ENCODE measurements around the gene ALDH1A1. TPM values are rescaled to one million over a fixed set of nuclear protein-coding genes. Genes with fewer than 3 reads are reported as not detected.

Gene ALDH1A1
- total and polyA plus RNA-seq, 2 donors (not counting 3 experiments of a cell fraction or from before 2014, with no cell fraction given): 91.1 to 287 TPM

DNA sequence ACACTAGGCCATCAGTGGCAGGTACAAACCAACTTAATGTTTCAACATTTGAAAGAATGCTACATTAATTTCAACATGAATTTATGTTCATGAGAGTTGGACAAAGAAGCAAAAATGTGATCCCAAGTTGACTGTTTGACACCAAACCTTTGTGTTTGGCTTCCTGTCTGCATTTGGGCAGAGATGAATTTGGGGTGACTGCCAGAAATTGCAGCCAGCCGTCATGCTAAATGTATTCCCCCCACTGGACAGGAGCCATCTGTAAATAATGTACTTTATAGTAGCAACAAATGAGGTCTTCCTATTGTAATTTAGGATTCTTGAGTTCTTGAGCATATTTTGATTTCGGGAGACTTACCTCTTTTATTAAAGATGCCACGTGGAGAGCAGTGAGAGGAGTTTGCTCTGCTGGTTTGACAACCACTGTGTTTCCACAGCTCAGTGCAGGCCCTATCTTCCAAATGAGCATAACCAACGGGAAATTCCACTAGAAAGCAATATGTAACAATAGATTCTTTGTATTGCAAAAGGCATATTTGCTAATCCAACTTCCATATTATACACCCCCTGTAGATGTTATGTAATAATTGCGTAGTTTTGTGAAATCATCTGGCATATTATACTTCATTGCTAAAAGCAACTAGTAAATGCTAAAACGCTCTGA, 27.6 kb downstream of the ALDH1A1 start:
- peak overlapping the region; percentile 57 for H3K27ac ChIP-seq (ENCODE audit: insufficient read depth, low read depth, low read length)
- H3K9me3 ChIP-seq (replicated peaks; ENCODE audit: control insufficient read depth, insufficient read depth, low read length): no peaks in the 10 kb centered on the region
- H3K4me2 ChIP-seq (ENCODE audit: insufficient read depth, low read length): peak overlapping the region; percentile 54
- no TSS peak for BruUV-seq (replicated peaks)
- intact Hi-C loops (cut with micrococcal nuclease): loop anchor here (2.0 kb wide), 5 partner anchors 14 to 158 kb away; no protein-coding TSS in a partner anchor
- H3K79me2 ChIP-seq (ENCODE audit: control insufficient read depth, insufficient read depth, low read length): no peaks in the 10 kb centered on the region
- peaks cover 16% of the 10 kb centered on the region for H3K4me1 ChIP-seq (ENCODE audit: control insufficient read depth, extremely low read depth, insufficient read depth, low read length)
- DNase-seq (ENCODE audit: low read depth, low spot score): peak; percentile 91
- H3K36me3 ChIP-seq (ENCODE audit: control insufficient read depth in 2 of 2, extremely low read depth in 1 of 2, insufficient read depth in 2 of 2, low read length in 2 of 2): peaks cover 0 to 5% of the 10 kb centered on the region in 2 experiments
- H3K27me3 ChIP-seq (ENCODE audit: control insufficient read depth in 2 of 2, insufficient read depth in 2 of 2, low read length in 2 of 2): no peaks in the 10 kb centered on the region
- CTCF ChIA-PET: no interaction called here
- H3K9ac ChIP-seq (replicated peaks; ENCODE audit: extremely low read depth, insufficient read depth, low read length): no peak overlapping the region
- POLR2A ChIA-PET: no interaction called here
- TF ChIP-seq POLR2AphosphoS5 (IDR thresholded peaks at IDR 0.05; ENCODE audit: insufficient read depth, low read depth, low read length): no peak
- TF ChIP-seq, protein P1, sequence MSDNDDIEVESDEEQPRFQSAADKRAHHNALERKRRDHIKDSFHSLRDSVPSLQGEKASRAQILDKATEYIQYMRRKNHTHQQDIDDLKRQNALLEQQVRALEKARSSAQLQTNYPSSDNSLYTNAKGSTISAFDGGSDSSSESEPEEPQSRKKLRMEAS (IDR thresholded peaks at IDR 0.05; ENCODE audit: insufficient read depth, insufficient read length): no peak
- no peak for TF ChIP-seq JUN (IDR thresholded peaks at IDR 0.05; ENCODE audit: borderline replicate concordance, insufficient read depth, insufficient read length, low read depth)
- no peak for TF ChIP-seq POLR2A (IDR thresholded peaks at IDR 0.05; ENCODE audit: low read depth, low read length)
- no peak for TF ChIP-seq FOS (IDR thresholded peaks at IDR 0.05; ENCODE audit: borderline replicate concordance, insufficient read depth, low read length)
- no peak for TF ChIP-seq GATA2 (IDR thresholded peaks at IDR 0.05; ENCODE audit: insufficient read depth, insufficient read length, low read depth, low read length)
- no peak for TF ChIP-seq MYC (IDR thresholded peaks at IDR 0.05; ENCODE audit: low read depth, low read length)
- TF ChIP-seq EZH2 (IDR thresholded peaks at IDR 0.05; ENCODE audit: borderline replicate concordance, low read depth, low read length, severe bottlenecking): no peak
- TF ChIP-seq, protein P2, sequence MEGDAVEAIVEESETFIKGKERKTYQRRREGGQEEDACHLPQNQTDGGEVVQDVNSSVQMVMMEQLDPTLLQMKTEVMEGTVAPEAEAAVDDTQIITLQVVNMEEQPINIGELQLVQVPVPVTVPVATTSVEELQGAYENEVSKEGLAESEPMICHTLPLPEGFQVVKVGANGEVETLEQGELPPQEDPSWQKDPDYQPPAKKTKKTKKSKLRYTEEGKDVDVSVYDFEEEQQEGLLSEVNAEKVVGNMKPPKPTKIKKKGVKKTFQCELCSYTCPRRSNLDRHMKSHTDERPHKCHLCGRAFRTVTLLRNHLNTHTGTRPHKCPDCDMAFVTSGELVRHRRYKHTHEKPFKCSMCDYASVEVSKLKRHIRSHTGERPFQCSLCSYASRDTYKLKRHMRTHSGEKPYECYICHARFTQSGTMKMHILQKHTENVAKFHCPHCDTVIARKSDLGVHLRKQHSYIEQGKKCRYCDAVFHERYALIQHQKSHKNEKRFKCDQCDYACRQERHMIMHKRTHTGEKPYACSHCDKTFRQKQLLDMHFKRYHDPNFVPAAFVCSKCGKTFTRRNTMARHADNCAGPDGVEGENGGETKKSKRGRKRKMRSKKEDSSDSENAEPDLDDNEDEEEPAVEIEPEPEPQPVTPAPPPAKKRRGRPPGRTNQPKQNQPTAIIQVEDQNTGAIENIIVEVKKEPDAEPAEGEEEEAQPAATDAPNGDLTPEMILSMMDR (IDR thresholded peaks at IDR 0.05; ENCODE audit: extremely low read depth in 1 of 2, insufficient read depth in 1 of 2, low read depth in 1 of 2, low read length in 2 of 2): no peak
- dilution Hi-C loops (cut with MboI; ENCODE audit: extremely low pct_ligation_motif_present, low sequenced_read_pairs): no loop called here
- no peaks in the 10 kb centered on the region for H3K9me1 ChIP-seq (replicated peaks; ENCODE audit: control insufficient read depth, extremely low read depth, insufficient read depth, low read length)
- peak overlapping the region; percentile 26 for H2AFZ ChIP-seq (ENCODE audit: low read depth, low read length)
- no peak overlapping the region for H3K4me3 ChIP-seq (replicated peaks in 1 of 3; ENCODE audit: insufficient read depth in 1 of 3, low read depth in 1 of 3, low read length in 3 of 3)
- peak; percentile 35 for FAIRE-seq
- H4K20me1 ChIP-seq (replicated peaks; ENCODE audit: control insufficient read depth, extremely low read depth, insufficient read depth, low read length): no peaks in the 10 kb centered on the region
